Astrocyte of the cerebellum (primary cell): ENCODE data around the gene LUZP1.

Source experiments
- DNase-seq: peaks from one replicate; pipeline ENCODE4 v3.0.0-alpha.2; 2011; ENCODE audit warnings: low read depth
- H3K4me3 ChIP-seq: 2 replicates; pipeline ENCODE4 v1.5.1; 2011; ENCODE audit warnings: mild to moderate bottlenecking, low read depth, low read length, moderate library complexity
- CTCF ChIP-seq: IDR thresholded peaks from 2 replicates; pipeline ENCODE4 v1.5.1; 2012; ENCODE audit warnings: low read length, low read depth, moderate library complexity, mild to moderate bottlenecking; ENCODE audit errors: missing control alignments
- in situ Hi-C: cut with HindIII; loops from 2 replicates; pipeline ENCODE4 v1.10.0; 2017; ENCODE audit warnings: low sequenced_read_pairs

The LUZP1 gene

GRCh38 chr1:23188434-23188884 is 19.8 kb upstream of the LUZP1 start:
- no peak for TF ChIP-seq CTCF
- no peak overlapping the region for H3K4me3 ChIP-seq
- in situ Hi-C loops = loop anchor here (5.0 to 10.0 kb wide), 2 partner anchors 74 to 204 kb away; no protein-coding TSS in a partner anchor
- DNase-seq = no peak

GRCh38 chr1:23187637-23188036 is 19.0 kb upstream of the LUZP1 start:
- DNase-seq = no peak
- no peak for TF ChIP-seq CTCF
- in situ Hi-C loops = loop anchor here (5.0 to 10.0 kb wide), 2 partner anchors 75 to 203 kb away; no protein-coding TSS in a partner anchor
- no peak overlapping the region for H3K4me3 ChIP-seq

GRCh38 chr1:23185381-23185780 is 16.7 kb upstream of the LUZP1 start:
- in situ Hi-C loops = loop anchor here (5.0 to 10.0 kb wide), 2 partner anchors 77 to 201 kb away; no protein-coding TSS in a partner anchor
- no peak for DNase-seq
- no peak overlapping the region for H3K4me3 ChIP-seq
- TF ChIP-seq CTCF = no peak

GRCh38 chr1:23184212-23184934 is 15.7 kb upstream of the LUZP1 start:
- TF ChIP-seq CTCF = peak; percentile 60
- in situ Hi-C loops = loop anchor here (5.0 to 10.0 kb wide), 2 partner anchors 87 to 200 kb away; no protein-coding TSS in a partner anchor
- H3K4me3 ChIP-seq = peak overlapping the region; percentile 21
- DNase-seq = no peak

GRCh38 chr1:23179862-23180261 is 11.2 kb upstream of the LUZP1 start:
- TF ChIP-seq CTCF = no peak
- in situ Hi-C loops = loop anchor here (5.0 to 10.0 kb wide), 2 partner anchors 83 to 195 kb away; no protein-coding TSS in a partner anchor
- H3K4me3 ChIP-seq = no peak overlapping the region
- no peak for DNase-seq

GRCh38 chr1:23178950-23179349 is 10.3 kb upstream of the LUZP1 start:
- no peak for DNase-seq
- no peak overlapping the region for H3K4me3 ChIP-seq
- peak; percentile 38 for TF ChIP-seq CTCF
- in situ Hi-C loops = no loop called here
